H9 (cell line): ENCODE measurements around the gene BPIFB6. TPM values are rescaled to one million over a fixed set of nuclear protein-coding genes. Genes with fewer than 3 reads are reported as not detected.

ENCODE experiments used
- DNase-seq: peaks from one replicate; pipeline ENCODE4 v3.0.0-alpha.2; 2017
- H2AFZ ChIP-seq: one replicate; pipeline ENCODE4 v1.6.1; 2013; ENCODE audit warnings: mild to moderate bottlenecking, low read length, control low read depth, moderate library complexity
- H2AK5ac ChIP-seq: 2 replicates; pipeline ENCODE4 v1.6.1; 2013; ENCODE audit warnings: low read length, control low read depth, mixed read lengths; ENCODE audit not compliant: insufficient read length
- H2BK120ac ChIP-seq: one replicate; pipeline ENCODE4 v1.6.1; 2013; ENCODE audit warnings: low read depth, mild to moderate bottlenecking, low read length, control low read depth, inconsistent platforms; ENCODE audit not compliant: poor library complexity, severe bottlenecking
- H2BK12ac ChIP-seq: 2 replicates; pipeline ENCODE4 v1.6.1; 2013; ENCODE audit warnings: low read length, control low read depth, mixed read lengths, low read depth; ENCODE audit not compliant: insufficient read length
- H2BK15ac ChIP-seq: 2 replicates; pipeline ENCODE4 v1.6.1; 2013; ENCODE audit warnings: low read depth, low read length, control low read depth
- H2BK20ac ChIP-seq: one replicate; pipeline ENCODE4 v1.6.1; 2013; ENCODE audit warnings: low read depth, mild to moderate bottlenecking, low read length, control low read depth, inconsistent platforms; ENCODE audit not compliant: poor library complexity, severe bottlenecking
- H2BK5ac ChIP-seq: 2 replicates; pipeline ENCODE4 v1.6.1; 2013; ENCODE audit warnings: low read length, control low read depth, mixed read lengths; ENCODE audit not compliant: insufficient read length
- H3K14ac ChIP-seq: 2 replicates; pipeline ENCODE4 v1.6.1; 2013; ENCODE audit warnings: low read length, control low read depth; ENCODE audit not compliant: insufficient read depth
- H3K18ac ChIP-seq: 2 replicates; pipeline ENCODE4 v1.6.1; 2013; ENCODE audit warnings: low read depth, mild to moderate bottlenecking, mixed read lengths, low read length, control low read depth; ENCODE audit not compliant: insufficient read length
- H3K23ac ChIP-seq: 2 replicates; pipeline ENCODE4 v1.6.1; 2013; ENCODE audit warnings: low read length, control low read depth, mixed read lengths, low read depth; ENCODE audit not compliant: insufficient read length
- H3K23me2 ChIP-seq: 2 replicates; pipeline ENCODE4 v1.6.1; 2013; ENCODE audit warnings: low read depth, mild to moderate bottlenecking, mixed read lengths, low read length, control low read depth; ENCODE audit not compliant: insufficient read length, poor library complexity, severe bottlenecking
- H3K27ac ChIP-seq: 2 replicates; pipeline ENCODE4 v1.5.1; 2013; ENCODE audit warnings: low read length, control low read depth, mixed read lengths, low read depth; ENCODE audit not compliant: insufficient read length
- H3K27me3 ChIP-seq: 2 replicates; pipeline ENCODE4 v1.6.1; 2013; ENCODE audit warnings: low read length, control low read depth, inconsistent platforms; ENCODE audit not compliant: insufficient read depth
- H3K4ac ChIP-seq: 2 replicates; pipeline ENCODE4 v1.6.1; 2013; ENCODE audit warnings: low read depth, mild to moderate bottlenecking, control low read depth, inconsistent platforms, low read length, moderate library complexity
- H3K4me1 ChIP-seq: 2 replicates; pipeline ENCODE4 v1.6.1; 2013; ENCODE audit warnings: low read length, control low read depth, inconsistent platforms; ENCODE audit not compliant: insufficient read depth
- H3K4me2 ChIP-seq: 2 replicates; pipeline ENCODE4 v1.6.1; 2013; ENCODE audit warnings: low read length, control low read depth, mixed read lengths; ENCODE audit not compliant: insufficient read length, insufficient read depth
- H3K56ac ChIP-seq: 2 replicates; pipeline ENCODE4 v1.6.1; 2013; ENCODE audit warnings: low read depth, mild to moderate bottlenecking, mixed read lengths, low read length, control low read depth; ENCODE audit not compliant: insufficient read length
- H3K79me1 ChIP-seq: 2 replicates; pipeline ENCODE4 v1.6.1; 2013; ENCODE audit warnings: low read depth, mild to moderate bottlenecking, moderate library complexity, low read length, control low read depth, inconsistent platforms; ENCODE audit not compliant: insufficient read depth, poor library complexity, severe bottlenecking
- H3K79me2 ChIP-seq: 2 replicates; pipeline ENCODE4 v1.6.1; 2013; ENCODE audit warnings: low read length, control low read depth, inconsistent platforms; ENCODE audit not compliant: insufficient read depth
- H3K9ac ChIP-seq: 2 replicates; pipeline ENCODE4 v1.6.1; 2013; ENCODE audit warnings: low read length, control low read depth, mixed read lengths; ENCODE audit not compliant: insufficient read length; ENCODE audit errors: extremely low read depth
- H3K9me3 ChIP-seq: one replicate; pipeline ENCODE4 v1.6.1; 2013; ENCODE audit warnings: low read depth, low read length, inconsistent platforms; ENCODE audit not compliant: control insufficient read depth
- H3T11ph ChIP-seq: one replicate; pipeline ENCODE4 v1.6.1; 2013; ENCODE audit warnings: mild to moderate bottlenecking, low read length, control low read depth, inconsistent platforms
- H4K20me1 ChIP-seq: one replicate; pipeline ENCODE4 v1.6.1; 2013; ENCODE audit not compliant: control insufficient read depth, insufficient read length, insufficient read depth
- H4K5ac ChIP-seq: 2 replicates; pipeline ENCODE4 v1.6.1; 2013; ENCODE audit warnings: low read depth, mild to moderate bottlenecking, mixed read lengths, low read length, control low read depth; ENCODE audit not compliant: insufficient read length
- H4K8ac ChIP-seq: replicated peaks from 2 replicates; pipeline ENCODE4 v1.6.1; 2013; ENCODE audit warnings: low read length, control low read depth, mixed read lengths, low read depth; ENCODE audit not compliant: insufficient read length
- H4K91ac ChIP-seq: 2 replicates; pipeline ENCODE4 v1.6.1; 2013; ENCODE audit warnings: low read depth, mild to moderate bottlenecking, moderate library complexity, mixed read lengths, low read length, control low read depth; ENCODE audit not compliant: insufficient read length
- H3K27ac Mint-ChIP-seq, 3 experiments: 2 replicates in 2 of 3; 3 replicates in 1 of 3; pipeline ENCODE4 v1.8.0; 2020 to 2021; ENCODE audit warnings: mixed read lengths in 3 of 3, mild to moderate bottlenecking in 1 of 3, moderate library complexity in 1 of 3
- H3K27me3 Mint-ChIP-seq: 2 replicates; pipeline ENCODE4 v1.8.0; 2021; ENCODE audit warnings: low read depth, mild to moderate bottlenecking, moderate library complexity, mixed read lengths
- H3K36me3 Mint-ChIP-seq, 3 experiments: 2 replicates in 2 of 3; 3 replicates in 1 of 3; pipeline ENCODE4 v1.8.0; 2020 to 2021; ENCODE audit warnings: low read depth in 3 of 3, mixed read lengths in 3 of 3; ENCODE audit not compliant: insufficient read depth in 1 of 3
- H3K4me1 Mint-ChIP-seq, 2 experiments: 2 replicates each; pipeline ENCODE4 v1.8.0; 2020; ENCODE audit warnings: mixed read lengths in 2 of 2
- H3K4me3 Mint-ChIP-seq, 2 experiments: 2 replicates in 1 of 2; 3 replicates in 1 of 2; pipeline ENCODE4 v1.8.0; 2020 to 2021; ENCODE audit warnings: mild to moderate bottlenecking in 2 of 2, mixed read lengths in 2 of 2, moderate library complexity in 1 of 2
- H3K9me3 Mint-ChIP-seq, 2 experiments: 2 replicates in 1 of 2; 3 replicates in 1 of 2; pipeline ENCODE4 v1.8.0; 2020; ENCODE audit warnings: mild to moderate bottlenecking in 2 of 2, mixed read lengths in 2 of 2, moderate library complexity in 1 of 2
- CTCF ChIP-seq: fragments of 200-600 bp; sonication (generic); conservative IDR thresholded peaks from 3 replicates; pipeline ENCODE4 v1.8.0; 2021; ENCODE audit warnings: antibody characterized with exemption, mild to moderate bottlenecking
- WGBS: extraction: QIAGEN DNeasy Blood & Tissue Kit; methylation state at CpG from one replicate; pipeline ENCODE4 v1.1.7; 2013; ENCODE audit warnings: missing lambda C conversion rate, low lambda C conversion rate, mixed read lengths; ENCODE audit not compliant: insufficient read length; ENCODE audit errors: extremely low coverage; 5-methylcytosine and 5-hydroxymethylcytosine counted together
- total RNA-seq: library from RNA; stranded (reverse); gene quantifications from 2 replicates; pipeline ENCODE4 v1.2.1, GENCODE V29; 2021

The BPIFB6 gene
- total RNA-seq, 1 experiment from 2014 or later = not detected

DNA sequence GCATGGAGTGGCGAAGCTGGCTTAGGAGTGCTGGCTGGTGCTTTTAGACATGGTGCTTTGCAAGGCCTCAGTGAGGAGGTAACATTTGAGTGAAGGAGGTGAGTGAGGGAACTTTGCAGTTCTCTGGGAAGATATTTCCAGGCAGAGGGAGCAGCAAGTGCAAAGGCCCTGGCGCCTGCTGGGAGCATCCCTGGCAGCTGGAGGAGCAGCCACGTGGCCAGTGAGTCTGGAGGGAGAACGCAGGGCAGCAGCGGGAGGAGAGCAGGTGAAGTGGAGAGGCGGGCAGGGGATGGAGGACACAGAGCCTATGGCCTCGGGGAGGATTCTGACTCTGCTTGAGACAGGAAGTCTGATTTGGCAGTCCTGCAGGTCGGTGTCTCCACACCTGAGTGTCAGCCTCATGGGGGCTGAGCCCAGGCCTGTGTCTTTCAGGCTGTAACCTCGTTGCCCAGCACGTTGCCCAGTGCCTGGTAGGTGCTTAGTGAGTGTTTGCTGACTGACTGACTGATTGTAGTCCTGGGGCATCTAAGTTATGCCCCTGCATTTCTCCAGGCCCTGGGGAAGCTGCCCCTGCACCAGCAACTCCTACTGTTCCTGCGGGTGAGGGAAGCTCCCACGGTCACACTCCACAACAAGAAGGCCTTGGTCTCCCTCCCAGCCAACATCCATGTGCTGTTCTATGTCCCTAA is 36.9 kb downstream of the BPIFB6 start:
- Histone ChIP-seq H4K5ac (no peak overlapping the region), H4K91ac (no peak overlapping the region), H3K79me1 (no peaks in the 10 kb centered on the region), H3K4me1 (no peaks in the 10 kb centered on the region), H3K9ac (no peak overlapping the region), H4K20me1 (no peaks in the 10 kb centered on the region), H3K23ac (no peak overlapping the region), H3K79me2 (no peaks in the 10 kb centered on the region), H3K27me3 (no peaks in the 10 kb centered on the region), H3K56ac (no peak overlapping the region), H4K8ac (no peak overlapping the region), H2BK20ac (no peak overlapping the region), H3K4ac (no peak overlapping the region), H3K4me2 (no peak overlapping the region), H2AFZ (no peak overlapping the region), H3K18ac (no peak overlapping the region), H3T11ph (no peak overlapping the region), H2BK5ac (no peak overlapping the region), H2BK12ac (no peak overlapping the region), H3K9me3 (no peaks in the 10 kb centered on the region), H2BK120ac (no peak overlapping the region), H3K23me2 (no peaks in the 10 kb centered on the region), H3K14ac (no peak overlapping the region), H3K27ac (no peak overlapping the region), H2BK15ac (no peak overlapping the region), H2AK5ac (no peak overlapping the region)
- H3K9me3 Mint-ChIP-seq = no peaks in the 10 kb centered on the region; a peak in 1 of 5 replicates
- H3K27ac Mint-ChIP-seq = no peak overlapping the region
- H3K36me3 Mint-ChIP-seq = no peaks in the 10 kb centered on the region
- no peaks in the 10 kb centered on the region for H3K4me1 Mint-ChIP-seq
- no peak for TF ChIP-seq CTCF
- DNase-seq = no peak
- H3K27me3 Mint-ChIP-seq = peaks cover 5% of the 10 kb centered on the region
- no CpG with 5 or more reads among the region's 12 CpGs for WGBS
- no peak overlapping the region for H3K4me3 Mint-ChIP-seq
